ENCODE data around the gene DRG1.

- TF ChIP-seq, protein P1, sequence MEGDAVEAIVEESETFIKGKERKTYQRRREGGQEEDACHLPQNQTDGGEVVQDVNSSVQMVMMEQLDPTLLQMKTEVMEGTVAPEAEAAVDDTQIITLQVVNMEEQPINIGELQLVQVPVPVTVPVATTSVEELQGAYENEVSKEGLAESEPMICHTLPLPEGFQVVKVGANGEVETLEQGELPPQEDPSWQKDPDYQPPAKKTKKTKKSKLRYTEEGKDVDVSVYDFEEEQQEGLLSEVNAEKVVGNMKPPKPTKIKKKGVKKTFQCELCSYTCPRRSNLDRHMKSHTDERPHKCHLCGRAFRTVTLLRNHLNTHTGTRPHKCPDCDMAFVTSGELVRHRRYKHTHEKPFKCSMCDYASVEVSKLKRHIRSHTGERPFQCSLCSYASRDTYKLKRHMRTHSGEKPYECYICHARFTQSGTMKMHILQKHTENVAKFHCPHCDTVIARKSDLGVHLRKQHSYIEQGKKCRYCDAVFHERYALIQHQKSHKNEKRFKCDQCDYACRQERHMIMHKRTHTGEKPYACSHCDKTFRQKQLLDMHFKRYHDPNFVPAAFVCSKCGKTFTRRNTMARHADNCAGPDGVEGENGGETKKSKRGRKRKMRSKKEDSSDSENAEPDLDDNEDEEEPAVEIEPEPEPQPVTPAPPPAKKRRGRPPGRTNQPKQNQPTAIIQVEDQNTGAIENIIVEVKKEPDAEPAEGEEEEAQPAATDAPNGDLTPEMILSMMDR (conservative IDR thresholded peaks at IDR 0.05; ENCODE audit: low read depth in 2 of 2), result no peak
- no peak for TF ChIP-seq EZH2phosphoT487 (IDR thresholded peaks at IDR 0.05; ENCODE audit: unreplicated experiment)
- TF ChIP-seq, protein P2, sequence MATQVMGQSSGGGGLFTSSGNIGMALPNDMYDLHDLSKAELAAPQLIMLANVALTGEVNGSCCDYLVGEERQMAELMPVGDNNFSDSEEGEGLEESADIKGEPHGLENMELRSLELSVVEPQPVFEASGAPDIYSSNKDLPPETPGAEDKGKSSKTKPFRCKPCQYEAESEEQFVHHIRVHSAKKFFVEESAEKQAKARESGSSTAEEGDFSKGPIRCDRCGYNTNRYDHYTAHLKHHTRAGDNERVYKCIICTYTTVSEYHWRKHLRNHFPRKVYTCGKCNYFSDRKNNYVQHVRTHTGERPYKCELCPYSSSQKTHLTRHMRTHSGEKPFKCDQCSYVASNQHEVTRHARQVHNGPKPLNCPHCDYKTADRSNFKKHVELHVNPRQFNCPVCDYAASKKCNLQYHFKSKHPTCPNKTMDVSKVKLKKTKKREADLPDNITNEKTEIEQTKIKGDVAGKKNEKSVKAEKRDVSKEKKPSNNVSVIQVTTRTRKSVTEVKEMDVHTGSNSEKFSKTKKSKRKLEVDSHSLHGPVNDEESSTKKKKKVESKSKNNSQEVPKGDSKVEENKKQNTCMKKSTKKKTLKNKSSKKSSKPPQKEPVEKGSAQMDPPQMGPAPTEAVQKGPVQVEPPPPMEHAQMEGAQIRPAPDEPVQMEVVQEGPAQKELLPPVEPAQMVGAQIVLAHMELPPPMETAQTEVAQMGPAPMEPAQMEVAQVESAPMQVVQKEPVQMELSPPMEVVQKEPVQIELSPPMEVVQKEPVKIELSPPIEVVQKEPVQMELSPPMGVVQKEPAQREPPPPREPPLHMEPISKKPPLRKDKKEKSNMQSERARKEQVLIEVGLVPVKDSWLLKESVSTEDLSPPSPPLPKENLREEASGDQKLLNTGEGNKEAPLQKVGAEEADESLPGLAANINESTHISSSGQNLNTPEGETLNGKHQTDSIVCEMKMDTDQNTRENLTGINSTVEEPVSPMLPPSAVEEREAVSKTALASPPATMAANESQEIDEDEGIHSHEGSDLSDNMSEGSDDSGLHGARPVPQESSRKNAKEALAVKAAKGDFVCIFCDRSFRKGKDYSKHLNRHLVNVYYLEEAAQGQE (IDR thresholded peaks at IDR 0.05; ENCODE audit: unreplicated experiment), result no peak
- TF ChIP-seq POLR2AphosphoS5 (IDR thresholded peaks at IDR 0.05; ENCODE audit: low read depth), result no peak
- no peak for TF ChIP-seq EZH2 (IDR thresholded peaks at IDR 0.05; ENCODE audit: low read depth, unreplicated experiment)
- no peak for TF ChIP-seq CREB1 (CRISPR knock-in tag; IDR thresholded peaks at IDR 0.05; ENCODE audit: low read depth)
- no peak for TF ChIP-seq ZNF331 (CRISPR knock-in tag; IDR thresholded peaks at IDR 0.05; ENCODE audit: low read depth)
- TF ChIP-seq STAT1 (IDR thresholded peaks at IDR 0.05; ENCODE audit: unreplicated experiment), result no peak
- TF ChIP-seq ZNF114 (CRISPR knock-in tag; IDR thresholded peaks at IDR 0.05), result no peak
- TF ChIP-seq JUNB (IDR thresholded peaks at IDR 0.05; ENCODE audit: unreplicated experiment), result no peak
- TF ChIP-seq, protein P3, sequence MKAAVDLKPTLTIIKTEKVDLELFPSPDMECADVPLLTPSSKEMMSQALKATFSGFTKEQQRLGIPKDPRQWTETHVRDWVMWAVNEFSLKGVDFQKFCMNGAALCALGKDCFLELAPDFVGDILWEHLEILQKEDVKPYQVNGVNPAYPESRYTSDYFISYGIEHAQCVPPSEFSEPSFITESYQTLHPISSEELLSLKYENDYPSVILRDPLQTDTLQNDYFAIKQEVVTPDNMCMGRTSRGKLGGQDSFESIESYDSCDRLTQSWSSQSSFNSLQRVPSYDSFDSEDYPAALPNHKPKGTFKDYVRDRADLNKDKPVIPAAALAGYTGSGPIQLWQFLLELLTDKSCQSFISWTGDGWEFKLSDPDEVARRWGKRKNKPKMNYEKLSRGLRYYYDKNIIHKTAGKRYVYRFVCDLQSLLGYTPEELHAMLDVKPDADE (IDR thresholded peaks at IDR 0.05), result no peak
Measured at GRCh38 chr22:31461699-31462098, 62.3 kb downstream of the DRG1 start.

All from GM23338 (cell line).